ENCODE data around the gene LMF1. TPM values are rescaled to one million over a fixed set of nuclear protein-coding genes. Genes with fewer than 3 reads are reported as not detected.
A peak's percentile ranks its signal among the peaks of the same experiment; 100 is the strongest.

The LMF1 gene
- total and polyA plus RNA-seq, 2 donors, result 9.8 to 16.8 TPM

GRCh38 chr16:975291-975690, 4.5 kb upstream of the LMF1 start:
- Histone ChIP-seq H3K4me3 (ENCODE audit: low read depth, low read length) (no peak overlapping the region), H3K36me3 (ENCODE audit: insufficient read depth) (no peaks in the 10 kb centered on the region), H3K4me1 (ENCODE audit: insufficient read depth) (no peaks in the 10 kb centered on the region), H3K27ac (ENCODE audit: low read depth) (no peak overlapping the region)
- 93% methylated on average over 12 of the region's 12 CpGs for WGBS
- no peak for DNase-seq (ENCODE audit: extremely low spot score)

DNA sequence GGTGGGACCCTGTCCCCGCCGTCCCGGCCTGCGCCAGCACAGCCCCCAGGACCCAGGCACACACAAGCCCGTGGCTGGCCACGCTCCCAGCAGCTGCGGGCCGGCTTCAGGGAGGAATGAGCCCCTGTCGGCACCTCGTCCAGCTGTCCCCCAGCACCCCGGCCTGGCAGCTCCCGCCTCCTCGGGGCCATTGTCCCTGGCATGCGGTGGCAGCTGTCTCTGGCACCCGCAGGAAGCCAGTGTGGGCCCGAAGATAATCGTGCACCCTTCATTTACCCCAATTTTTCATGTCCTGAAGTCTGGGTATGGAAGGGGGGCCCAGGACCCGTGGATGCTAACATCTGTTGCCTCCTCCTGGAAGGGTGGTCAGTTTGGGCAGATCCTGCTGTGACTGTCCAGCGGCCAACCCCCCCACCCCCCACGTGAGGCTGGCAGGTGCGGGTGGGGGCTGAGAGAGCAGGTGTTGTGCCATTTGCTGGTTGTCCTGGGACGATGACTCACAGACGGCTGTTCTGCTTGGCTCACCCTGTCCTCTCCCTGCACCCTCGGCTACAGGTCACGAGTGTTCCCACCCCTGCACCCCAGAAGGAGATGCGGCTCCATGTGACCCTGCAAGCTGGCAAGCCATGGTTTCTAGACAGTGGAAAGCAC, 4.0 kb upstream of the LMF1 start:
- no peak overlapping the region for H3K4me3 ChIP-seq (ENCODE audit: low read depth, low read length)
- no peaks in the 10 kb centered on the region for H3K36me3 ChIP-seq (ENCODE audit: insufficient read depth)
- WGBS, result 60% methylated on average over 26 of the region's 26 CpGs
- no peak overlapping the region for H3K27ac ChIP-seq (ENCODE audit: low read depth)
- no peaks in the 10 kb centered on the region for H3K4me1 ChIP-seq (ENCODE audit: insufficient read depth)
- no peak for DNase-seq (ENCODE audit: extremely low spot score)

- no peak overlapping the region for H3K4me3 ChIP-seq (ENCODE audit: low read depth, low read length)
- no peak overlapping the region for H3K27ac ChIP-seq (ENCODE audit: low read depth)
- WGBS, result 67% methylated on average over 20 of the region's 21 CpGs
- DNase-seq (ENCODE audit: extremely low spot score), result no peak
- H3K4me1 ChIP-seq (ENCODE audit: insufficient read depth), result no peaks in the 10 kb centered on the region
- H3K36me3 ChIP-seq (ENCODE audit: insufficient read depth), result no peaks in the 10 kb centered on the region
Measured at GRCh38 chr16:974001-974601, 3.3 kb upstream of the LMF1 start.

DNA sequence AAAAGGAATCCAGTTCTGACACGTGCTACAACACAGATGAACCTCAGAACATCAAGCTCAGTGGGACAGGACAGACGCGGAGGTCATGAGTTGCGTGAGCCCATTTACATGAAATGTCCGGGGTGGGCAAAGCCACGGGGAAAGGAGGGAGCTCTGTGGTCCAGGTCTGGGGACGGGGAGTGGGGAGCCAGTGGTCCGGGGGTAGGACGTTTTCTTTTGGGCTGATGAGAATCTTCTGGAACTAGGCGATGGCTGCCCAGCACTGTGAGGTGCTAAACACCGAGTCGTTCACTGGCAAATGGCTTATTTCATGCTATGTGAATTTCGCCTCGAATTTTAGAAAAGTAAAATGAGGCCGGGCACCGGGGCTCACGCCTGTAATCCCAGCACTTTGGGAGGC, 2.6 kb upstream of the LMF1 start:
- Histone ChIP-seq H3K36me3 (ENCODE audit: insufficient read depth) (no peaks in the 10 kb centered on the region), H3K4me1 (ENCODE audit: insufficient read depth) (no peaks in the 10 kb centered on the region), H3K4me3 (ENCODE audit: low read depth, low read length) (no peak overlapping the region), H3K27ac (ENCODE audit: low read depth) (no peak overlapping the region)
- 86% methylated on average over 17 of the region's 17 CpGs for WGBS
- DNase-seq (ENCODE audit: extremely low spot score), result no peak

DNA sequence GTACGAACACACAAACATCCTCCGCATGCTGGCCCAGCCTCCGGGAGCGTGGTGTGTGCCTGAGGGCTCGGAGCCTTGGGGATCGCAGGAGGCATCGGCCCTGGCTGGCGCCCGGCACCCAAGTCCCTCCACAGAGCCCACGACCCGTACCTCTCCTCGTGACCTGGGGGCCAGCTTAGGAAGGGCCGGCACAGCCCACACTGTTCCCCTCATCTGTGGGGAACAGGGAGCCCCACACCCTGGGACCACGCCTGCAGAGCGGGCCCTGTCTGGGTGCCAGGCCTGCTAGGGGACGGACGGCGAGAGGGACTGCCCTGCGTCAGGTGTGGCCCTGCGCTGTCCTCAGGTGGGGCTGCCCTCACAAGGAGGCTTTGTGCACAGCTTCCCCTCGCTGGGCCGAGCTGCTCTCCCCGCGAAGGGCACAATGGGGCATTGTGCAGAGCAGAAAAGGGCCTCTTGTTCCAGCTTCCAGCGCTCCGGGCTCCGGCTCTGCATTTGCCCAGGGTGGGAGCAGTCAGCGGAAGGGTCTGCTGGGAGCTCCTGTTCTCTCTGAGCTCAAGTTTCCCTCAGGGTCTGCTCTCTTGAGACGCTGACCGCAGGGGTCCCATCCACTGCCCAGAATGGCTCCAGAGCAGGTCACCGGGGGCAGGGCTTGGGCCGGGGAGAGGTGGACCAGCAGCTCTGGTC, 1.7 kb upstream of the LMF1 start:
- DNase-seq (ENCODE audit: extremely low spot score), result no peak
- H3K4me1 ChIP-seq (ENCODE audit: insufficient read depth), result no peaks in the 10 kb centered on the region
- H3K27ac ChIP-seq (ENCODE audit: low read depth), result no peak overlapping the region
- WGBS, result 89% methylated on average over 32 of the region's 32 CpGs
- no peak overlapping the region for H3K4me3 ChIP-seq (ENCODE audit: low read depth, low read length)
- no peaks in the 10 kb centered on the region for H3K36me3 ChIP-seq (ENCODE audit: insufficient read depth)

GRCh38 chr16:971981-972315, 1.2 kb upstream of the LMF1 start:
- H3K4me3 ChIP-seq (ENCODE audit: low read depth, low read length), result no peak overlapping the region
- no peaks in the 10 kb centered on the region for H3K4me1 ChIP-seq (ENCODE audit: insufficient read depth)
- H3K27ac ChIP-seq (ENCODE audit: low read depth), result no peak overlapping the region
- 88% methylated on average over 8 of the region's 8 CpGs for WGBS
- no peak for DNase-seq (ENCODE audit: extremely low spot score)
- no peaks in the 10 kb centered on the region for H3K36me3 ChIP-seq (ENCODE audit: insufficient read depth)

DNA sequence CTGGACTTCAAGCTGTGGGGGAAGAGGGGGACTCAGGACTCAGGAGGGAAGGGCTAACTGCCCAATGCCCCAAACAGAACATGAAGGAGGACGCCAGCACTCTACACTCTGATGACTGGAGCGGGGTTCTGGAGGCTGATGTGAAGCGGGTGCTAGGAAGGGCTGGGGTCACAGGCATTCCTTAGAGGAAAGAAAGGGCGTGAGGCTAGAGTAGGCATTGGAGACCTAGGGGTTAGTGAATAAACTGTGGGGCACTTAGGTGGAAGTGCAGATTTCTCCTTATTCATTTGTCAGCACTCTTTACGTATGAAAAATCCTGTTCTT, 760 bp upstream of the LMF1 start:
- Histone ChIP-seq H3K4me1 (ENCODE audit: insufficient read depth) (no peaks in the 10 kb centered on the region), H3K27ac (ENCODE audit: low read depth) (no peak overlapping the region), H3K36me3 (ENCODE audit: insufficient read depth) (no peaks in the 10 kb centered on the region), H3K4me3 (ENCODE audit: low read depth, low read length) (no peak overlapping the region)
- WGBS, result 96% methylated on average over 5 of the region's 5 CpGs
- DNase-seq (ENCODE audit: extremely low spot score), result no peak

- Histone ChIP-seq H3K4me1 (ENCODE audit: insufficient read depth) (no peaks in the 10 kb centered on the region), H3K27ac (ENCODE audit: low read depth) (peak overlapping the region; percentile 49), H3K36me3 (ENCODE audit: insufficient read depth) (no peaks in the 10 kb centered on the region), H3K4me3 (ENCODE audit: low read depth, low read length) (peak overlapping the region; percentile 85)
- WGBS, result under 1% methylated on average over 42 of the region's 42 CpGs
- no peak for DNase-seq (ENCODE audit: extremely low spot score)
Measured at GRCh38 chr16:970386-970765, 408 bp downstream of the LMF1 start.

- Histone ChIP-seq H3K27ac (ENCODE audit: low read depth) (no peak overlapping the region), H3K4me1 (ENCODE audit: insufficient read depth) (no peaks in the 10 kb centered on the region), H3K36me3 (ENCODE audit: insufficient read depth) (no peaks in the 10 kb centered on the region), H3K4me3 (ENCODE audit: low read depth, low read length) (peak overlapping the region; percentile 85)
- 40% methylated on average over 55 of the region's 55 CpGs for WGBS
- no peak for DNase-seq (ENCODE audit: extremely low spot score)
Measured at GRCh38 chr16:969508-970385, 1.0 kb downstream of the LMF1 start.

- no peak overlapping the region for H3K4me3 ChIP-seq (ENCODE audit: low read depth, low read length)
- 73% methylated on average over 8 of the region's 8 CpGs for WGBS
- no peak for DNase-seq (ENCODE audit: extremely low spot score)
- H3K4me1 ChIP-seq (ENCODE audit: insufficient read depth), result no peaks in the 10 kb centered on the region
- H3K36me3 ChIP-seq (ENCODE audit: insufficient read depth), result no peaks in the 10 kb centered on the region
- no peak overlapping the region for H3K27ac ChIP-seq (ENCODE audit: low read depth)
Measured at GRCh38 chr16:968620-969019, 2.2 kb downstream of the LMF1 start.

DNA sequence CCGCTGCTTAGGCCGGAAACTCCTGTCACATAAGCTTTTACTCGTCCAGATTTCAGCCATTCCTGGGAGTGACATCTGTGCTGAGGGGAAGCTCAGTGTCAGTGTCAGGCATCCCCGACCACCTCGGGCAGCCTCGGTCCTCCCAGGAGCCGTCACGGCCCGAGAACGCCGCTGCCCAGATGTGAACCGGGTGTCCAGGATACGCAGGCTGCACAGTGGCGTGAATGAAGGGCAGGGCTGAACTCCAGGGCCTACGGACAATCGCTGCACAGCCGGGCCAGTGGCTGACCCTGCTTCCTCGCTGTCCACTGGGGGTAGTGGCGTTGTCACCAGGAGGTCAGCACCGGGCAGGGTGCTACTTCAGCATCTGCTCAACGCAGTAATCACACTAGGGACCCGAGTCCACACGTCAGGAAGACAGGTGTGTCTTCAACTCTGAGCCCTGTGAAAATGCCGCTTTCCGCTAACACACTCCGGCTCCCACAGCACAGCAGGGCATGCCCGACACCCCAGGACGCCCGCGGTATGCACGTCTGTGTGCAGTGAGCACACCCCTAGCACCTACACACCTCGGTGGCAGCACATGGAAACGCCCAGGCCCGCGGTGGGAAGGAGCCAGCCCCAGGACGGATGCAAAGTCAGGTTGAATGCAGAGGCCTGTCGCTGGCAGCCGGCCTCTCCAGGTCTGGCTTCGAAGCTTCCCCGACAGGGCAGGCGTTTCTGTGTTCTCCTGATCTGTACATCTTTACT, 3.1 kb downstream of the LMF1 start:
- WGBS, result 89% methylated on average over 41 of the region's 41 CpGs
- no peaks in the 10 kb centered on the region for H3K4me1 ChIP-seq (ENCODE audit: insufficient read depth)
- DNase-seq (ENCODE audit: extremely low spot score), result no peak

GRCh38 chr16:967077-967541, 3.7 kb downstream of the LMF1 start:
- no peaks in the 10 kb centered on the region for H3K36me3 ChIP-seq (ENCODE audit: insufficient read depth)
- H3K4me3 ChIP-seq (ENCODE audit: low read depth, low read length), result no peak overlapping the region
- H3K4me1 ChIP-seq (ENCODE audit: insufficient read depth), result no peaks in the 10 kb centered on the region
- 85% methylated on average over 20 of the region's 20 CpGs for WGBS
- H3K27ac ChIP-seq (ENCODE audit: low read depth), result no peak overlapping the region
- DNase-seq (ENCODE audit: extremely low spot score), result no peak

More for the DNA sequence above, 3.1 kb downstream of the LMF1 start:
- H3K27ac ChIP-seq (ENCODE audit: low read depth), result no peak overlapping the region
- H3K36me3 ChIP-seq (ENCODE audit: insufficient read depth), result no peaks in the 10 kb centered on the region
- no peak overlapping the region for H3K4me3 ChIP-seq (ENCODE audit: low read depth, low read length)

GRCh38 chr16:966505-966904, 4.3 kb downstream of the LMF1 start:
- DNase-seq (ENCODE audit: extremely low spot score), result no peak
- no peaks in the 10 kb centered on the region for H3K4me1 ChIP-seq (ENCODE audit: insufficient read depth)
- 93% methylated on average over 10 of the region's 10 CpGs for WGBS
- H3K27ac ChIP-seq (ENCODE audit: low read depth), result no peak overlapping the region
- no peaks in the 10 kb centered on the region for H3K36me3 ChIP-seq (ENCODE audit: insufficient read depth)
- H3K4me3 ChIP-seq (ENCODE audit: low read depth, low read length), result no peak overlapping the region
